Ascending aorta (tissue), 2 donors: Measurements from ENCODE around the gene XCR1. TPM values are rescaled to one million over a fixed set of nuclear protein-coding genes. Genes with fewer than 3 reads are reported as not detected.

Source experiments
- DNase-seq, 2 donors: peaks; one replicate each; pipeline ENCODE4 v3.0.0-alpha.2; 2019; ENCODE audit warnings: low spot score in 2 of 2
- H3K27ac ChIP-seq, 2 donors: fragments of 200-600 bp; sonication (generic); one replicate each; pipeline ENCODE4 v1.5.1; 2016 to 2017; ENCODE audit warnings: mild to moderate bottlenecking in 1 of 2
- H3K27me3 ChIP-seq: fragments of 200-600 bp; sonication (generic); one replicate; pipeline ENCODE4 v1.5.1; 2017
- H3K36me3 ChIP-seq, 2 donors: fragments of 200-600 bp; sonication (generic); one replicate each; pipeline ENCODE4 v1.5.1; 2016
- H3K4me1 ChIP-seq, 2 donors: fragments of 200-600 bp; sonication (generic); one replicate each; pipeline ENCODE4 v1.5.1; 2016 to 2017; ENCODE audit warnings: mild to moderate bottlenecking in 1 of 2
- H3K4me3 ChIP-seq, 2 donors: fragments of 200-600 bp; sonication (generic); one replicate each; pipeline ENCODE4 v1.5.1; 2016 to 2017; ENCODE audit warnings: mild to moderate bottlenecking in 1 of 2
- H3K9me3 ChIP-seq, 2 donors: fragments of 200-600 bp; sonication (generic); one replicate each; pipeline ENCODE4 v1.5.1; 2016
- intact Hi-C: fragments of 100-400 bp; cut with DNase I; formaldehyde crosslinking; loops from one replicate; pipeline ENCODE4 v1.15.1; 2023
- total RNA-seq: library from RNA; depleted of rRNA; stranded (reverse); fragments of >200 nt; gene quantifications from one replicate; pipeline ENCODE4 v1.1.0, GENCODE V29; 2016
- TF ChIP-seq, protein P1 (sequence below), 3 experiments: fragments of 200-600 bp in 2 of 3; fragments of 450-650 bp in 1 of 3; sonication (generic) in 2 of 3; IDR thresholded peaks; one replicate each; pipeline ENCODE4 v1.5.1; 2016 to 2019; ENCODE audit warnings: antibody characterized with exemption in 3 of 3, mild to moderate bottlenecking in 1 of 3, moderate library complexity in 1 of 3

Gene XCR1
- total RNA-seq, 1 donor from 2014 or later: not detected

- peak in 1 of 2 donors; percentile 82 for DNase-seq
- peaks cover 14 to 18% of the 10 kb centered on the region in 2 donors for H3K36me3 ChIP-seq
- intact Hi-C loops: loop anchor here (2.0 to 10.0 kb wide), 2 partner anchors 15 to 323 kb away; no protein-coding TSS in a partner anchor
Observed at GRCh38 chr3:45987368-45988291, 39.7 kb downstream of the XCR1 start.

GRCh38 chr3:45986303-45986982, 40.8 kb downstream of the XCR1 start:
- Histone ChIP-seq H3K4me3 (peak overlapping the region in 1 of 2 donors; percentile 7), H3K27me3 (no peaks in the 10 kb centered on the region), H3K4me1 (peaks cover 53 to 83% of the 10 kb centered on the region in 2 donors), H3K9me3 (no peaks in the 10 kb centered on the region), H3K36me3 (peaks cover 25 to 29% of the 10 kb centered on the region in 2 donors), H3K27ac (peak overlapping the region; percentile 94 to 99)
- DNase-seq: peak in 1 of 2 donors; percentile 90
- intact Hi-C loops: loop anchor here (2.0 to 10.0 kb wide), 2 partner anchors 14 to 322 kb away; no protein-coding TSS in a partner anchor
- TF ChIP-seq, protein P1, sequence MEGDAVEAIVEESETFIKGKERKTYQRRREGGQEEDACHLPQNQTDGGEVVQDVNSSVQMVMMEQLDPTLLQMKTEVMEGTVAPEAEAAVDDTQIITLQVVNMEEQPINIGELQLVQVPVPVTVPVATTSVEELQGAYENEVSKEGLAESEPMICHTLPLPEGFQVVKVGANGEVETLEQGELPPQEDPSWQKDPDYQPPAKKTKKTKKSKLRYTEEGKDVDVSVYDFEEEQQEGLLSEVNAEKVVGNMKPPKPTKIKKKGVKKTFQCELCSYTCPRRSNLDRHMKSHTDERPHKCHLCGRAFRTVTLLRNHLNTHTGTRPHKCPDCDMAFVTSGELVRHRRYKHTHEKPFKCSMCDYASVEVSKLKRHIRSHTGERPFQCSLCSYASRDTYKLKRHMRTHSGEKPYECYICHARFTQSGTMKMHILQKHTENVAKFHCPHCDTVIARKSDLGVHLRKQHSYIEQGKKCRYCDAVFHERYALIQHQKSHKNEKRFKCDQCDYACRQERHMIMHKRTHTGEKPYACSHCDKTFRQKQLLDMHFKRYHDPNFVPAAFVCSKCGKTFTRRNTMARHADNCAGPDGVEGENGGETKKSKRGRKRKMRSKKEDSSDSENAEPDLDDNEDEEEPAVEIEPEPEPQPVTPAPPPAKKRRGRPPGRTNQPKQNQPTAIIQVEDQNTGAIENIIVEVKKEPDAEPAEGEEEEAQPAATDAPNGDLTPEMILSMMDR (IDR thresholded peaks at IDR 0.05): no peak

More at GRCh38 chr3:45987368-45988291, 39.7 kb downstream of the XCR1 start:
- Histone ChIP-seq H3K27ac (peak overlapping the region; percentile 94 to 99), H3K9me3 (no peaks in the 10 kb centered on the region), H3K4me3 (peak overlapping the region in 1 of 2 donors; percentile 18), H3K27me3 (no peaks in the 10 kb centered on the region), H3K4me1 (peaks cover 60 to 92% of the 10 kb centered on the region in 2 donors)
- TF ChIP-seq, protein P1 (IDR thresholded peaks at IDR 0.05): no peak

DNA sequence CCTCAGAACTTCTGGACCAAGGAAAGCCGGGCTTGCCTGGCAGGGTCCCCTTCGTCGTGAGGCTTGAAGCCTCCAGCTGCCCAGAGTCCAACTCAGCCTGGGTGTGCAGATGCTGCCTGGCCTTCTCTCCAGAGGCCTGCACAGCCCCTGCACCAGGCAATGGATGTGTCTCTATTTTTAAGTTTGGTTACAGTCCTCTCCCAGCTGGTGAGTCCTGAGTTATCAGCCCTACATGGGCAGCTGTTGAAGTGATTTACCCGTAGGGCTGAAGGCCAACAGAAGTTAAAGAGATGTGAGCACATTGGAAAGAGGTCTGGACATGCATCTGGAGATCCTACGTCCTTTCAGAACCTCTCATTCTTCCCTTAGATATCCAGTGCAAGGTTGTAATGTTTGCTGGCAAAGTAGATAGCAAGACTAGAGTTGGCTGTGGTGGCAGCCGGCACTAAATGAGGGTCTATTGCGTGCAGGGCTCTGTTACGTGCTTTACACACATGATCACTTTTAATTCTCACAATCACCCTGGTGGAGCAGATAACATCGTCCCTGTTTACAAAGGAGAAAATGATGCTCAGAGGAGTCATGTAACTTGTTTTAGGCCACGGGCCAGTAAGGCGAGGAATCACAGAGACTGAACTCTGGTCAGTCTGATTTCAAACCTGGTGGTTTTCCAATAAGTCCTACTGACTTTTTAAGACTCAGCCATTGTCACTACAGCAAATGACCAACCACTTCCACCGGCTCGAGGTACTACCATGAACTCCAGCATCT, 41.6 kb downstream of the XCR1 start:
- no peaks in the 10 kb centered on the region for H3K9me3 ChIP-seq
- peaks cover 50 to 81% of the 10 kb centered on the region in 2 donors for H3K4me1 ChIP-seq
- peaks cover 32 to 37% of the 10 kb centered on the region in 2 donors for H3K36me3 ChIP-seq
- intact Hi-C loops: loop anchor here (2.0 to 10.0 kb wide), 2 partner anchors 13 to 321 kb away; no protein-coding TSS in a partner anchor
- H3K4me3 ChIP-seq: no peak overlapping the region
- no peak for DNase-seq
- TF ChIP-seq, protein P1 (IDR thresholded peaks at IDR 0.05): no peak
- no peaks in the 10 kb centered on the region for H3K27me3 ChIP-seq
- H3K27ac ChIP-seq: peak overlapping the region; percentile 94 to 99

- Histone ChIP-seq H3K27me3 (no peaks in the 10 kb centered on the region), H3K9me3 (no peaks in the 10 kb centered on the region), H3K36me3 (peaks cover 41 to 48% of the 10 kb centered on the region in 2 donors), H3K4me3 (no peak overlapping the region), H3K4me1 (peaks cover 48 to 71% of the 10 kb centered on the region in 2 donors), H3K27ac (peak overlapping the region; percentile 94 to 99)
- TF ChIP-seq, protein P1 (IDR thresholded peaks at IDR 0.05): no peak
- intact Hi-C loops: loop anchor here (10.0 kb wide), 1 partner anchor 320 kb away; no protein-coding TSS in a partner anchor
- no peak for DNase-seq
Observed at GRCh38 chr3:45984331-45985312, 42.7 kb downstream of the XCR1 start.
